Activated naive CD4-positive, alpha-beta T cell treated with anti-CD3 and anti-CD28 coated beads, Interleukin-2, amount 50 U/mL, for 16 hours (primary cell): ENCODE results near the gene CCT7.
A peak's percentile ranks its signal among the peaks of the same experiment; 100 is the strongest.

Experiments
- DNase-seq: peaks from one replicate; pipeline ENCODE4 v3.0.0-alpha.2; 2020

The CCT7 gene

DNA sequence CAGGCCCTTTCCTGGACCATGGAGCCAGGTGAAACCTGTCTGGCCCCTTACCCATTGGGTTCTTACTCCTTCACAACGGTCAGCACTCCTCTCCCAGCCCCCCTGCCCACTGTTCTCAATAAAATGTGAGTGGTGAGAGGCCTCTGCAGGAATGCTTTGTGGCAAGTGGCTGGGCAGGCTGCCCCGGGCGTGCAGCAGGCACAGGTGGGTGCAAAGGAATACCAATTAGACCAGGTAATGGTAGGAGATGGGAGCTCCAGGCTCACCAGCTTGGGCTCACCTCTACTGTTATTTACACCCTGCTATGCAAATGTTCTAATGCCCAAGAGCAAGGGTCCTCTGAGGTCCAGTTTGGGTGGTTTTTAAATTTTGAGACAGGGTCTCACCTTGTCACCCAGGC is 7.0 kb upstream of the CCT7 start:
- DNase-seq: no peak

DNA sequence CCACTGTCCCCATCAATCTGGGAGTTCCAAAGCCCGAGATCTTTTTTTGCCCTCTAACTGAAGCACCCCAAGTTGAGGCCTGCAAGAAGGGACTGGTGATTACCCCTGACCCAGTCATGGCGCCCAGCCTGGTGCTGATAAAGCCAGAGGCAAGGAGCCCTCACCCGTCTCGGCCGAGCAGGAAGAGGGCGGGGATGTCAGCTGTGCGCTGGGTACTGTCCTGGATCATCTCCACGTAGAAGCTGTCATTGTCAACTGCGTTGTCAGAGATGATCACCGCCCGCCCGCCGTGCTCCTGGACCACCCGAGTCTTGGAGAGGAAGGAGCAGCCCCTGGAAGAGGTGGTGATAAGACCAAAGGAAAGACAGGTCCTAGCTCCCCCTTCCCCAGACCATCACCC is 5.5 kb upstream of the CCT7 start:
- DNase-seq: no peak

DNA sequence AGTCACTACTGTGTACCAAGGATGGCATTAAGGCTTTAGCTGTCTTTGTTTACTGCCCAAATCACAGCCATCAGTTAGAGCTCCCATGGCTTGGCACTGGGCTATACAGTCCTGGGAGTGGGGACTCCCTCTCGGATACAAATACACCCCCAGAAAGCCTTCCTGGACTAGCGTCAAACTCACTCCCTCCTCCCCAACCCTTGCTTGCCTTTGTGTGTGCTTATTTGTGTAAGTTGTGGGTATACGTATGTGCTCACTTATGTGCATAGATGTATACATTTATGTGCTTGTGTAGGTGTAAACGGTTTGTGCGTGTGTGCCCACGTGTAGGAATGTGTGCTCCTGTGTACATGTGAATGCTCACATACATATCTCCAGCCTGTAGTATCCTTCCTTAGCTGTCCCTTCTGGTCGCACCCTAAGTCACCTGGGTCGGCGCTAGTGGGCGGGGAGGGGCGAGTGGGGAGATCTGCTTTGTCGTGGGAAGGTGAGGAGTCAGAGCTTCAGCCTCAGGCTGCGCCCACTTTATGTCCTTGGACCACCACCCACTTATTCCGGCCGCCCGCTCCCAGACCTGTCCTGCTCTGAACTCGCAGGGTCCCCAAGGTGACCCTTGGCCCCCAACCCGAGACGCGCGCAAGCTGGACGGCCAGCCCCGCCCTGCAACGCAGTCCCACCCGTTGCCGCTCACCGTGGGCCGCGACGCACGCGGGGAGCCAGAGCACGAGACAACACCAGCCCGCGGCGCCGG is 1.5 kb upstream of the CCT7 start:
- no peak for DNase-seq

DNA sequence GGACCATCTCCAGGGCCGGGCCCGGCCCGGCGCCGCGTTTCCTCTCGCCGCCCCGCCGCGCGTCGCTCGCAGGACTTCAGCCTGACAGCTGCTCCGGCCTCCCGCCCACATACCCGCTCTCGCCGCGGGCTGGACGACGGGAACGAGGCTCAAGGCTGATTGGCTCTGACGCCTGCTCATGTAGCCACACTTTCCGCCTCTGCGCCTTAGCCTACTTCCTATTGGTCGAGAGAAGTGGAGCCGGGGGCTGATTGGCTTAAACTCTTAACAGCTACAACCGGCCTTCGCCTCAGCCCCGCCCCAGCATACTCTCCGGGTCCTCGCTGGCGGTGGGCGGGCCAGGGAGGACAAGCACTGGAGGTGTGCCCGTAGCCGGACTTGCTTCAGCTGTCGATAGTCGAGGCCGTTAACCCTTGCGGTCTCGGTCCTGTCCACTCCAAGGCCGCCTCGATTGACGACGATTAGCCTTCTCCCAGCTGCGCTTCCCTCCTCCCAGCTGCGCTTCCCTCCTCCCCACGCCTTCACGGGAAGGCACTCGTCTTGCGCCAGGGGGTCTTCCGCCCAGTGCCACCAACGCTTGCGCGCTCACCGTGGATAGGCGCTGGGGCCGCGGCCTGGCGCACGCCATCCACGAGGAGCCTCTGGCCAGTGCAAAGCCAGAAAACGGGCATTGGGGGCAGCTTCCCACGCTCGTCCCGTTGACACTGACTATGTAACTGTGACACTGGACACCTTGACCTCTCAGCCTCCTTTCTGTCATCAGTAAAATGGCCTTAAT is 765 bp upstream of the CCT7 start, which contains the start of gene PRADC1:
PRADC1 (minus strand) TSS at position 86 of the 778 bp plus-strand sequence; CDS start at position 7, 79 bp downstream.
- peak; percentile 91 for DNase-seq

DNA sequence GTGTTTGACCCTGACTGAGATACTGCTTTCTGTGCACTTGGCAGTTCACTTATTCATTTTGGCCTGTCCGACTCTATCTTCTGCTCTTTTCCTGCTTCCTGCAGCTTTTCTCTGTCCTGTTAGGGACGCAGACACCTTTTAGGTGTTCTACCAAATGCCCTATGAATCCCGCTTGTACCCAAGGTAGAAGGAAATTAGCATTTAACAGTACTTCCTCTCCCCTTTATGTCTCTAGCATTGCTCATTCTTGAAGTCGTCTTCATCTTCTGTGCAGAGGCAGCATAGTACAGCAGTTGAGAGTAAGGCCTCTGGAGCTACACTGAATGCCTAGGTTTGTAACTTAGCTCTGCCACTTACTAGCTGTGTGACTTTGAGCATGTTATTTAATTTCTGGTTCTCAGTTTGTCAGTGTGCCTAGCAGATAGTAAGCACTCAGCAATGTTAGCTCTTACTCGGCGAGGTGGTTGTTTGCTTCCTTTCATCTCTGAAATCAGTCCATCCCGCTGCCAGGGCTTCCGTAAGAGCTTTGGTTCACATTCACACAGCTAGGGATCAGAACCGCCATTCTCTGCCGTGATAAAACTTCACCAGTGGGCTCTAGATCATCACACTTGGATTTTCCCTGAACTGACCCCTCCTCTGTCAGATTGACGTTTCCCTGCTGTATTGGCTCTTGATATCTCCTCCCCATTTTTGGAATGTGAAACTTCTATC is 1.4 kb downstream of the CCT7 start:
- no peak for DNase-seq

DNA sequence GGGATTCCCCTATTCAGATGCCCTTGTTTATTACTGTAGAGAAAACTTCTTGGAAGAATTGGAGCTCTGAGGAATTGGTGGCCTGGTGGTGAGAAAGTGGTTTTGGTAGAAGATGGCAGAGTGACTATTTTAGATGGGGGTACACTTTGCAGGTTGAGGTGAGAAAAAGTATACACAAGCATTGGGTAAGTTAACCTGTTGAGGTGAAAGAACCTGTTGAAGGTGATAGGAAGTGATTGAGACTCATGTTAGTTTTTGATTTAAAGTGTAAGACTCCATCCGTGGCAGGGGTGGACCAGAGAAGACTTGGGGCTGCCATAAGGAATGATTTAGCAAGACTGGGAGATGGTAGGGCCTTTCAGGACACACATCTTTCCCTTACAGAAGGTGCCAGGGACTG is 3.1 kb downstream of the CCT7 start:
- no peak for DNase-seq

DNA sequence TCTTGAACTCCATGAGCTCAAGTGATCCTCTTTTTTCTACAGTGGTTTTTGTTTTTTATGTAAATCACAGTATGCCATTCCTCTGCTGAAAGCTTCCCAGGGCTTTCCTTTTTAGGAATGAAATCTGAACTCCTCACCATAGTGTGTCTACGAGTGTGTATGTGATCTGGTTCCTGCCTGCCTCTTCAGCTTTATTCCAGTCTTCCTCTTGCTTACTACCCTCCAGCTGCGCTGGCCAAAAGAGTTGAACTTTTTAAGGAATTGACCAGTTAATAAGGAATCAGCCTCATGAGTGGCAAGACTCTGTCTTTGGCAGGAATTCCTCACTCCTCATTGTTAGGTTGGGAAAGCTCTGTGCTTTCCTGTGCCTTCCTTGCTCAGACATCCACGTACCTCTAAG is 4.0 kb downstream of the CCT7 start:
- DNase-seq: no peak

DNA sequence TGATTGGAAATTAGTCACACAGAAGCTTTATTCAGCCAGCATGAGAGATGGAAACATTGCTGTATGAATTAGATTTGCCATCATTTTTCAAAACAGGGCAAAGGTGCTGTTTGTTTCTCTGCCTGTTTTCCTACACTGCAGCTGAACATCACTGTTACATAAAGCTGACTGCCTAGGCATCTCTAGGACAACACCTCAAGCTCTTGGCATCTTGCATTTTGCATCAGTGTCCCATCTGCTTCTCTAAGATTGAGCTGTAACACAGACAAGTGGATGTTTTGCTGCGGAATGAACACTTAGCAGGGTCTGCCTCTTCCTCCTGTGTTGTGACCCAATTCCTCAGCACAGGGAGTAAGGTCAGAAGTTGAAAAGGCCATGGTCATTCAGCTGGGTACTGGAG is 4.9 kb downstream of the CCT7 start:
- no peak for DNase-seq

DNA sequence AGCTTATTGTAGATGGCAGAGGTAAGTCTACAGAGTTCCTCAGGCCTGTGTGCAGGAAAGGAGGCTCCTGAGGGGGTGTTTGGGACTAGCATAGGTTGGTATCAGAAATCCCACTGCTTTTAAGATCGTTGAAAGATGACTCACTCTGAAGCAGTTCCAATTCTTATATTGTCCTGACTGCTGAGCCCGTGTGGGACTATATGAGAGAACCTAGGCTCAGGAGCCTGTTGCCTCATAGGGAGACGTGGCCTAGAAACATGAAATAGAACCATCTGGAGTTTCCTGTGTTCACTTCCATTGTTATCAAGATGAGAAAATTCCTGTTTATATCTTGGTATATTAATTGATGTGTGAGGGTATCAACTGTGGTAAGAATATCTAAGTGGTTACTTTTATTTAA is 5.7 kb downstream of the CCT7 start:
- no peak for DNase-seq

DNA sequence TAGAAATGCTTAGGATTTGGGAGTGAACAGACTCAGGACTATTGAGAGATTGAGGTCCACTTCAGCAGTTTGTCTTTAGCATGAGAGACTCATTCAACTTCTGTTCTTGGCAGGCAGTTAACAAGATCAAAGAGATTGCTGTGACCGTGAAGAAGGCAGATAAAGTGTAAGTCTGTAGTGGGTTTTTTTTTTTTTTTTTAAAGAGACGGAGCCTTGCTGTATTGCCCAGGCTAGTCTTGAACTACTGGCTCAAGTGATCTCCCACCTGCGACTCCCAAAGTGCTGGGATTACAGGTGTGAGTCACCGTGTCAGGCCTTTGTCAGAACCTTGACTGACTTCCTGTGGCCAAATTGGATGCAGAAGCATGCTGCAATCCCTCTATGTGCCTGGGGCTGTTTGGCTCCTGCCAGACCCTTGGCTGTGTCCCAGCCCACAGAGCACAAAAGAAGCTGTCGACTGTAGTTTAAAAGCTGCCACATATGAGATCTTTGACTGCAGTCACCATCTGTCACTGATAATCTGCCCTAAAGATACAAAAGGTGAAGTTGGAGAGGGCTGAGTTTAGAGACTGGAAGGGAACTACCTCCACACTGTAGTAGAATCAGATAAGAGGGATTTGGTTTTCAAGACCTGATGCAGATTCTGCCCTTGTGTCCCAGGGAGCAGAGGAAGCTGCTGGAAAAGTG is 9.9 kb downstream of the CCT7 start:
- DNase-seq: no peak

DNA sequence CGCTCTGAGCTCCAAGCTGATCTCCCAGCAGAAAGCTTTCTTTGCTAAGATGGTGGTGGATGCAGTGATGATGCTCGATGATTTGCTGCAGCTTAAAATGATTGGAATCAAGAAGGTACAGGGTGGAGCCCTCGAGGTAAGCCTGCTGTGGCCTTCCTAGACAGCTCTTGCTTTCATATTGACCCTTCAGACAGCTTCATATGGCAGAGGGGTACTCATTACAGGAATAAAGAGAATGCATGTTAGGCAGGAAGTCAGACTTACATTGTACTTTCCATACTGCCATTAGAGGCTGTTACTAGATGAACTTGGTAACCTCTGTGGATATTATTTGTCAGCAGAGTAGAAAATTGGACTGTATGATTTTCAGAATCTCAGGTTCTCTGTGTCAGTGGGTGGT is 10.5 kb downstream of the CCT7 start:
- no peak for DNase-seq

DNA sequence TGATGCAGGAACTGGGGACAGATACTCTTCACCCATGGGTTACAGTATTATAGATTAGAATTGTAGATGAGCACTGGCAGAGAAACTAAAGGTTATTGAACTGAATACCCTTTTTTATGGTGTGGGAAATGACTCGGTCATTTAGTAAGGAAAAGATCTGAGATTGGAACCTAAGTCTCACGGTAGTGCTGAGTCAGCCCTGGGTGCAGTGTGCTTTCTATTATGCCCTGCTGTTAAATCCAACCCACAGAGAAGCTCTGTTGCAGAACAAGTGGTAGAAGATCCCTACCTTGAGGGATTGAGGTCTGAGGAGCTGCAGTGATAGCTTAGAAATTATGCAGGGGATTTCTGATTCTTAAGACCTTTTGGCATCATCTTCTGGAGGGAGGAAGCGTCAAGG is 12.7 kb downstream of the CCT7 start:
- no peak for DNase-seq

DNA sequence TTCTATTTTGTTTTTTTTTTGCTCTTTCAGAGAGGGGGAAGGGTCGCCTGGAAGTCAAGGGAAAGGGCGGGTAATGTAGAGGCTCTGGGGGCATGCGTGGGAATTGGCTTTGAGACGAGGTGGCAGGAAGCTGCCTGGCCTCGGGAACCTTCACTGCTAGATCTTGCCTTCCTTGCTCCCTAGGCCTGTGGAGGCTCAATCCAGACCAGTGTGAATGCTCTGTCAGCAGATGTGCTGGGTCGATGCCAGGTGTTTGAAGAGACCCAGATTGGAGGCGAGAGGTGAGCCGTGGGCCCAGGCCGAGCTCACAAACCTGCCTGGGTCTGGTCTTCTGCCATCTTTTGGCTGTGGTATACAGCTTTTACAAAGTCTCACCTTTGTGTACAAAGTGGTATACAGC is 15.5 kb downstream of the CCT7 start:
- DNase-seq: no peak

DNA sequence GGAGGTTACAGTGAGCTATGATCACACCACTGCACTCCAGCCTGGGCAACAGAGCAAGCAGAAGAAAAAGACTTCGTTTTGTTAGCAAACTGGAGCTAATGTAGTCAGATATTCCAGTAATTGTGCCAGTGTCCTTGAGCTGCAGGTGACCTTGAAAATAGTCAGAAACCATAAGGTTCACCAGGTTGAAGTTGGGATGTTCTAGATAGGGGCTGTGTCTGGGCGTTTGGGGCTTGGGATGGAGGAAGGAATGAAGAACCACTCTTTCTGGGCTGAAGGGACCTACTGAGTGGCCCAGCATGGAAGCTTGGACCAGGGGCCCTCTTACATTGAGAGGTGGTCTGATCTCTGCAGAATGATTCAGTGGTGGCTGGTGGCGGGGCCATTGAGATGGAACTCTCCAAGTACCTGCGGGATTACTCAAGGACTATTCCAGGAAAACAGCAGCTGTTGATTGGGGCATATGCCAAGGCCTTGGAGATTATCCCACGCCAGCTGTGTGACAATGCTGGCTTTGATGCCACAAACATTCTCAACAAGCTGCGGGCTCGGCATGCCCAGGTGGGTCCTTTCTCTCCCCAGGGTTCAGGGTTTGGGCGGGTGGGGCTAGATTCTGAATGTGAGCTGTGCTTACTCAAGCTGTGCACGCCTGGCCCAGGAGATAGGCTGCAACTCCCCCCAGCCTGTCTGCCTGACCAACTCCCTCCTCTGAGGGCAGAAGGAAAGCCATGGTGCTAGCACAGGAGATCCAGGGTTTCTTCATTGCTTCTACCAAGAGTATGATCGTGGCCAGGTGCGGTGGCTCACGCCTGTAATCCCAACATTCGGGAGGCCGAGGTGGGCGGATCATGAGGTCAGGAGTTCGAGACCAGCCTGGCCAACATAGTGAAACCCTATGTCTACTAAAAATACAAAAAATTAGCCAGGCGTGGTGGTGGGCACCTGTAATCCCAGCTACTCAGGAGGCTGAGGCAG is 17.1 kb downstream of the CCT7 start:
- DNase-seq: no peak

DNA sequence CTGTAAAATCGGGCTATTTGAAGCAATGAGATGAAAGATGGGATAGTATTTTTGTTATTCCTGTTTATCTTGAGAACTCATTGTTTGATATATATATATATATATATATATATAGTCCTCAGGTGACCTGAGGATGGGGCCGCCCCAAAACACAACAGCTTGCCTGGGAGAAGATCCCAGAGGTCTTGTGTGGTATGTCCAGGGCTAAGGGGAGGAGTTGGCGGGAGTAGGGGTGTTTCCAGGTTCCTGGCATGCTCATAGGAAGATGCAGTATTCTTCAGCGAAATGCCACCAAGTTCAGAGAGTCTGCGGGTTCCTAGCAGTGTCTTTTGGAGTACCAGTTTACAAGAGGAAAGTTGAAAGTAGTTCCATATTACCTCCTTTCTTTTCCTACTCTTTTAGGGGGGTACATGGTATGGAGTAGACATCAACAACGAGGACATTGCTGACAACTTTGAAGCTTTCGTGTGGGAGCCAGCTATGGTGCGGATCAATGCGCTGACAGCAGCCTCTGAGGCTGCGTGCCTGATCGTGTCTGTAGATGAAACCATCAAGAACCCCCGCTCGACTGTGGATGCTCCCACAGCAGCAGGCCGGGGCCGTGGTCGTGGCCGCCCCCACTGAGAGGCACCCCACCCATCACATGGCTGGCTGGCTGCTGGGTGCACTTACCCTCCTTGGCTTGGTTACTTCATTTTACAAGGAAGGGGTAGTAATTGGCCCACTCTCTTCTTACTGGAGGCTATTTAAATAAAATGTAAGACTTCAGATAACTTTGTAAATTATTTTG is 18.3 kb downstream of the CCT7 start:
- DNase-seq: no peak

DNA sequence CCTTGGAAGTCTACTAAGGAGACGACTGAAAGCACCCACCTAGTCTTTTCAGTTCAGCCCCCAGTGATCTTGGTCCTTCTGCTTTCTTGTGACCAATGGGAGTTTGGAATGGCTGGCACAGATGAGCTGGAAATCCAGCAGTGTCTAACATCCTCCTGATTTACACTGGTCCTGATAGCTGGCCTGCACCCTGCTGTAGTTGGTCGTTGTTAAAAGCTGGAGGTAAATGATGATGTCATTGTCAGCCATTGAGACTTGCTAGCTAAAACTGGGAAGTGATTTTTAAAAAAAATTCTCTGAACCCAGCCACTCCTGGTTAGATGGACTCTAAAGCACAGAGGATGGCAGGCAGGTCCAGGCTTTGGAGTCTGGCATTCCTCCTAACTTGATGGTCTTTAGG is 19.3 kb downstream of the CCT7 start:
- DNase-seq: no peak

DNA sequence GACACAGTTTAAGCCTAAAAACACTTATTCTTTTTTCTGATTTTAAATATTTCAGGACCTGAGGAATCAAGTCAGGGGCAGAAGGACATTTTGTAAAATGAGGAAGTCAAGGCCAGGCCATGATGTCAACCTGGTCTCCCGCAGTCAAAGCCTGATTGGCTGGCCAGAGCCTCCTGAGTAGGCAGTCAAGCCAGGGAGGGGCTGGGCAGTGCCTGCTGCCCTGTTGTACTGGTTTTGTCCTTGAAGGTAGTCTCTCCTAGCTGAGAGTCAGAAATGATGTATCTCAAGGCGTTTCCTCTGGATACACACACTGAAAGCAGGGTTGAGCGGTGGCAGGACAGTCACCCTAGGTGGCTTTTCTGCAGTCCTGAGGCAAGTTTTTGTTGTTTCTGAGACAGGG is 19.8 kb downstream of the CCT7 start:
- no peak for DNase-seq

DNA sequence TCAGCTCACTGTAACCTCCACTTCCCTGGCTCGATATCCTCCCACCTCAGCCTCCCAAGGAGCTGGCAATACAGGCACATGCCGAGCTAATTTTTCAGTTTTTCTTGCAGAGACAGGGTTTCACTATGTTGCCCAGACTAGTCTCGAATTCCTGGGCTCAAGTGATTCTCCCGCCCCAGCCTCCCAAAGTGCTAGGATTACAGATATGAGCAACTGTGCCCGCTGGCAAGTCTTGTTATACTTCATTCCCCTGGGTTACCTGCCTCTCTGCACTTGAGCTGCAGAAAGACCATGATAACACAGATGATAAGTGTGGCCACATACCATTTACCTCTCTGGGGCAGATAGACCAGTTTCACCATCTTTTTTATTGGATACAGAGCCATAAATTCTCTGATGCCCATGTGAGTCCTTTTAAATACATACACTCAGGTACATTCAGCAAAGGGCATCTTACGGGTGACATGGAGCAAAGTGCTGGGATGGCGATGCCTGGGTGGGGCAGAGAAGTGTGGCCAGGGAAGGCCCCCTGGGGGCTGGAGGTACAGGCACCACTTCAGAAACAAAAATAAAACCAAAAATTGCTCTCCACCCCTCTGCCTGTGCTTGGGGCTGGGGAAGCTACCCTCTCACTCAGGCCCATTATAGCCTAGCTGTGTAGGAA is 20.4 kb downstream of the CCT7 start:
- no peak for DNase-seq

DNA sequence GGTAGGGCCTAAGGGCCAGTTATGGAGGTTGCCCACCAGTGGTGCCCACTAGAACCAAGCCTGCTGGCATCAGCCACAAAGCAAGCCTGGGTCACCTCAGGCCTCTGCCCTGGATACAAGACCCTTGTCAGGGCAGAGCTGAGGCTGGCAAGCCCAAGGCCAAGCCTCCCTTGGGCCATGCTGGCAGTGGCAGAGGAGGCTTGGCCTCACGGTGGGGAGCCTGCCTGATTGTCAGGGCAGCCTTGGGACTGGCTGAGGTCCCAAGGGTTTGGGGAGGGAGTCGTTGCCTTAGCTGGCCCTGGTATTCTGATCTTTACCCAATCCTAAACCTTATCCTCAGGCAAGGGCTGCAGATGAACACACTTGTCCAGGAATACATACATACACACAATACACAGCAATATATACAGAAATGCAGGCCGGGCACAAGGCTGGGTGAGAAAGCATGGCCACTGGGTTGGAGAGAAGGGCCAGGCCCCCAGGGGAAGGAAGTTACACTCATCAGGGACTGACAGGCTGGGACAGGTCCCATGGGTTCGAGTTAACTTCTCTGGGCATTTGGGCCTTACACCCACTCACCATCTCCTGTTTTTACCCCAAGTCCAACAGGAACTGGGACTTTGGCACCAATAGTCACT is 21.0 kb downstream of the CCT7 start:
- no peak for DNase-seq
